Mesothelial cell of epicardium (in vitro differentiated cells): ENCODE data around the gene PIP5K1C. TPM values are rescaled to one million over a fixed set of nuclear protein-coding genes. Genes with fewer than 3 reads are reported as not detected.
A peak's percentile ranks its signal among the peaks of the same experiment; 100 is the strongest.
"Not testable (repeated sequence)": the region's sequence is repeated elsewhere in the genome, so short reads cannot be mapped to it uniquely, and the experiment has no call there.

ENCODE experiments used
- DNase-seq, 2 experiments: peaks; one replicate each; pipeline ENCODE4 v3.0.0; 2021; ENCODE audit warnings: low spot score in 2 of 2; ENCODE audit not compliant: unreplicated experiment in 2 of 2
- H3K27ac Mint-ChIP-seq: 2 replicates; pipeline ENCODE4 v1.8.0; 2021; ENCODE audit warnings: mixed read lengths
- H3K27me3 Mint-ChIP-seq: 2 replicates; pipeline ENCODE4 v1.8.0; 2021; ENCODE audit warnings: low read depth, mixed read lengths
- H3K36me3 Mint-ChIP-seq: 2 replicates; pipeline ENCODE4 v1.8.0; 2021; ENCODE audit warnings: mixed read lengths
- H3K4me1 Mint-ChIP-seq: 2 replicates; pipeline ENCODE4 v1.8.0; 2021; ENCODE audit warnings: mixed read lengths
- H3K4me3 Mint-ChIP-seq: 2 replicates; pipeline ENCODE4 v1.8.0; 2021; ENCODE audit warnings: mild to moderate bottlenecking, moderate library complexity, mixed read lengths
- H3K9me3 Mint-ChIP-seq: 2 replicates; pipeline ENCODE4 v1.8.0; 2021; ENCODE audit warnings: mixed read lengths
- CTCF ChIP-seq: fragments of 200-600 bp; sonication (generic); IDR thresholded peaks from one replicate; pipeline ENCODE4 v1.5.0; 2021; ENCODE audit warnings: antibody characterized with exemption; ENCODE audit not compliant: unreplicated experiment
- total RNA-seq: library from RNA; stranded (reverse); gene quantifications from 3 replicates; pipeline ENCODE4 v1.2.1, GENCODE V29; 2021

Gene PIP5K1C
- total RNA-seq, 1 donor from 2014 or later = 45.7 TPM

GRCh38 chr19:3669082-3669946, 31.0 kb downstream of the PIP5K1C start:
- TF ChIP-seq CTCF = no peak
- no peak overlapping the region for H3K4me3 Mint-ChIP-seq
- peaks cover 2% of the 10 kb centered on the region for H3K36me3 Mint-ChIP-seq
- no peaks in the 10 kb centered on the region for H3K27me3 Mint-ChIP-seq
- DNase-seq = no peak
- no peaks in the 10 kb centered on the region for H3K9me3 Mint-ChIP-seq
- no peak overlapping the region for H3K27ac Mint-ChIP-seq
- peaks cover 25% of the 10 kb centered on the region for H3K4me1 Mint-ChIP-seq

DNA sequence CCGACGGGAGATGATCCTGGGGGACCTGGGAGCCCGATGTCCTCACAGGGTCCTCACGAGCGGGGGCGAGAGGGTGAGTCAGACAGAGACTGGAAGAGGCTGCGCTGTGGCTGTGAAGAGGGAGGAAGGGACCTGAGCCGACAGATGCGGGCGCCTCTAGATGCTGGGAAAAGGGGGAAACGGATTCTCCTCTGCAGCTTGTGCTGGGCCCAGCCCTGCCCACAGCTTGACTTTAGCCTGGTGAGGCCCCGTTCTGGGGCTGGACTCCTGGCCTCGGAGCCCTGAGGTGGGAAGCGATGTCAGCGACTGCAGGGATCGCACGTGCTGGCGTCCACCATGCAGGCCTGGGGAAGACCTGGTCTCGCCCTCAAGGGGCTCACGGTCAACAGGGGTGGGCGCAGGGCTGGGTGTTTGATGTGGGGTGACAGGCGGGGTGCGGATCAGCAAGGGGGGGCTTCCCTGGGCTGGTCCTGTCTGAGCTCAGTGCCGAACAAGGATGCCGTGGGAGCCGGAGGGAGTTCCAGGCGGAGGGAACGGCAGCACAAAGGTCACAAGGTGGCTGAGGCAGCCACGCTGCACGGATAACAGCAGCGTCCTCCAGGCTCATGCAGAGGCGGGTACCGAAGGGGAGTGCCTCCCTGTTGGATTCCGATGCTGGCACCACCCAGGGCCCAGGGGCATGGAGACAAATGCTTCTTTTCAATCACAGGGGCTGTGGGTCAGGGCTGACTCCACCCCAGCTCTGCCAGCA, 31.8 kb downstream of the PIP5K1C start:
- peak overlapping the region; percentile 81 for H3K27ac Mint-ChIP-seq
- H3K4me1 Mint-ChIP-seq = peaks cover 25% of the 10 kb centered on the region
- no peak overlapping the region for H3K4me3 Mint-ChIP-seq
- TF ChIP-seq CTCF = no peak
- peaks cover 9% of the 10 kb centered on the region for H3K36me3 Mint-ChIP-seq
- DNase-seq = no peak
- H3K9me3 Mint-ChIP-seq = no peaks in the 10 kb centered on the region
- H3K27me3 Mint-ChIP-seq = no peaks in the 10 kb centered on the region

DNA sequence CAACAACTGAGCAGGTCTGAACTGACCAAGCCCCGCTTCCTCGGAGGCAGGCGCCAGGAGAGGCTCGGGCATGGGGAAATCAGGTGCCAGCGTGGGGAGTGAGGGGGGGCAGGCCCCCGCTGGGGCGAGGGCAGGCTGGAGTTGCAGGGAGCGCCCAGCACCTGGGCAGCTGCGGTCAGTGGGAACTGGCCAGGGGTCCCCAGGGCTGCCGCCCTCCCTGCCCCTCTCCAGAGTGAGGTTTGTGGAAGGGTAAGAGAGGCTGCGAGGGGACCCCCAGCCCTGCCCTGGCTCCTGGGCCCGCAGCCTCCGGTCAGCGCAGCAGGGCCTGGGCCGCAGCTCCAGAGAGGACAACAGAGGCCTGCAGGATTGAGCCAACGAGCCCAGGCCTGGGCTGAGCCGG, 32.5 kb downstream of the PIP5K1C start:
- Mint-ChIP-seq H3K9me3 (no peaks in the 10 kb centered on the region), H3K4me1 (peaks cover 25% of the 10 kb centered on the region), H3K27ac (no peak overlapping the region), H3K27me3 (no peaks in the 10 kb centered on the region), H3K4me3 (no peak overlapping the region), H3K36me3 (peaks cover 13% of the 10 kb centered on the region)
- no peak for DNase-seq
- TF ChIP-seq CTCF = no peak

DNA sequence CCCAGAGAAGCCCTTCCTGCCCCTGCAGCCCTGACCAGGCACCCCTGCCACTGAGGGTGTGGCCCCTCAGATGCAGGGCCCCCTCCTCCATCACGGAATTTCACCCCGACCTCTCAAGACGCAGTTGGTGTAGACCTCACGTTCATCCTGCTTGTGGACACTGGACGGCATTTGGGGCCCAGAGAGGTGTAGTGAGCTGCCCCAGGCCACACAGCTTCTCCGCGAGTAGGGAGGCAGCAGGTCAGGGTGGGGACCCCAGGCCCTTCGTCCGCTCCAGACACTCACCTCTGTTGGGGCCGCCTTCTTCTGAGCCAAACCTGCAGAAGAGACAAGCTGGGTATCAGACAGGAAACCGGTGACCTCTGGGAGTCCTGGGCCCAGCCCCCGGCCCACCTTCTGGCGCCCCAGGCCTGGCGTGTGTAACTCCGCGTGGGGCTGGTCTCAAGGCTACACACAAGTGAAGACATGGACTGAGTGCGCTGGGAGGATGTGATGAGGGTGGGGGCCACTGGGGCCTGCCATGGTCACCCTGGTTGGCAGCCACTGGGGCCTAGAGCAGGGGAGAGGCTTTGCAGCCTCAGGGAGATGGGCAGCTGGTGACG, 33.1 kb downstream of the PIP5K1C start:
- Mint-ChIP-seq H3K27me3 (no peaks in the 10 kb centered on the region), H3K36me3 (peaks cover 13% of the 10 kb centered on the region), H3K27ac (no peak overlapping the region), H3K9me3 (no peaks in the 10 kb centered on the region), H3K4me1 (peaks cover 22% of the 10 kb centered on the region), H3K4me3 (no peak overlapping the region)
- TF ChIP-seq CTCF = no peak
- DNase-seq = no peak

- H3K27me3 Mint-ChIP-seq, DNase-seq, H3K9me3 Mint-ChIP-seq, H3K27ac Mint-ChIP-seq, H3K4me3 Mint-ChIP-seq: not testable (repeated sequence)
- Mint-ChIP-seq H3K36me3 (peaks cover 16% of the 10 kb centered on the region), H3K4me1 (peaks cover 18% of the 10 kb centered on the region)
Measured at GRCh38 chr19:3666545-3666856, 33.8 kb downstream of the PIP5K1C start.
